Natural killer cell (primary cell): ENCODE data around the gene BCAS1. TPM values are rescaled to one million over a fixed set of nuclear protein-coding genes. Genes with fewer than 3 reads are reported as not detected.

Experiments used
- ATAC-seq, 3 donors: fragments of 150-1000 bp in 2 of 3; fragments of 200-7000 bp in 1 of 3; cut with Tn5 transposase; 1 replicate in 1 of 3; 2 replicates in 2 of 3; pipeline ENCODE4 v1.10.0; 2021; ENCODE audit warnings: mild to moderate bottlenecking in 2 of 3, moderate library complexity in 2 of 3
- DNase-seq, 2 donors: peaks; one replicate each; pipeline versions ENCODE4 v3.0.0 to v3.0.0-alpha.2; 2013 to 2021; ENCODE audit warnings: mixed read lengths in 1 of 2
- H3K27ac ChIP-seq: one replicate; pipeline ENCODE4 v1.5.1; 2013; ENCODE audit warnings: mild to moderate bottlenecking, low read length
- H3K27me3 ChIP-seq: one replicate; pipeline ENCODE4 v1.6.1; 2013; ENCODE audit warnings: low read length; ENCODE audit not compliant: control insufficient read depth, insufficient read depth
- H3K36me3 ChIP-seq: one replicate; pipeline ENCODE4 v1.6.1; 2013; ENCODE audit warnings: low read length; ENCODE audit not compliant: control insufficient read depth, insufficient read depth
- H3K4me1 ChIP-seq: one replicate; pipeline ENCODE4 v1.6.1; 2013; ENCODE audit warnings: low read length; ENCODE audit not compliant: control insufficient read depth, insufficient read depth
- H3K4me3 ChIP-seq: one replicate; pipeline ENCODE4 v1.5.1; 2013; ENCODE audit warnings: low read length
- H3K9me3 ChIP-seq: one replicate; pipeline ENCODE4 v1.6.1; 2013; ENCODE audit warnings: low read length; ENCODE audit not compliant: control insufficient read depth, insufficient read depth
- H3K27ac Mint-ChIP-seq, 2 donors: one replicate each; pipeline ENCODE4 v1.8.0; 2022; ENCODE audit warnings: mild to moderate bottlenecking in 2 of 2, mixed read lengths in 2 of 2, moderate library complexity in 1 of 2
- H3K27me3 Mint-ChIP-seq, 2 donors: one replicate each; pipeline ENCODE4 v1.8.0; 2022; ENCODE audit warnings: low read depth in 2 of 2, mixed read lengths in 2 of 2
- H3K36me3 Mint-ChIP-seq: one replicate; pipeline ENCODE4 v1.8.0; 2022; ENCODE audit warnings: mixed read lengths
- H3K4me1 Mint-ChIP-seq, 2 donors: one replicate each; pipeline ENCODE4 v1.8.0; 2022; ENCODE audit warnings: mixed read lengths in 2 of 2
- H3K4me3 Mint-ChIP-seq: one replicate; pipeline ENCODE4 v1.8.0; 2022; ENCODE audit warnings: mild to moderate bottlenecking, moderate library complexity, mixed read lengths
- H3K9me3 Mint-ChIP-seq, 2 donors: one replicate each; pipeline ENCODE4 v1.8.0; 2022; ENCODE audit warnings: mixed read lengths in 2 of 2
- WGBS: methylation state at CpG from one replicate; pipeline ENCODE4 v1.1.7; 2013; ENCODE audit warnings: missing lambda C conversion rate; ENCODE audit not compliant: insufficient coverage; 5-methylcytosine and 5-hydroxymethylcytosine counted together
- intact Hi-C: fragments of 100-400 bp; cut with micrococcal nuclease; formaldehyde crosslinking; loops from one replicate; pipeline ENCODE4 v1.14.2; 2022
- total RNA-seq, 4 donors: library from RNA; stranded (reverse); fragments of 120-200 nt in 1 of 4; gene quantifications; one replicate each; pipeline versions ENCODE4 v1.2.3 to v1.2.4, GENCODE V29; 2013 to 2022
- TF ChIP-seq, protein P1 (sequence below): fragments of 200-600 bp; IDR thresholded peaks from one replicate; pipeline ENCODE4 v1.8.0; 2022; ENCODE audit warnings: antibody characterized with exemption

The BCAS1 gene
- total RNA-seq, 3 donors from 2014 or later (not counting 1 experiment from before 2014, with no cell fraction given) = 0.31 to 1.2 (median 0.68) TPM

DNA sequence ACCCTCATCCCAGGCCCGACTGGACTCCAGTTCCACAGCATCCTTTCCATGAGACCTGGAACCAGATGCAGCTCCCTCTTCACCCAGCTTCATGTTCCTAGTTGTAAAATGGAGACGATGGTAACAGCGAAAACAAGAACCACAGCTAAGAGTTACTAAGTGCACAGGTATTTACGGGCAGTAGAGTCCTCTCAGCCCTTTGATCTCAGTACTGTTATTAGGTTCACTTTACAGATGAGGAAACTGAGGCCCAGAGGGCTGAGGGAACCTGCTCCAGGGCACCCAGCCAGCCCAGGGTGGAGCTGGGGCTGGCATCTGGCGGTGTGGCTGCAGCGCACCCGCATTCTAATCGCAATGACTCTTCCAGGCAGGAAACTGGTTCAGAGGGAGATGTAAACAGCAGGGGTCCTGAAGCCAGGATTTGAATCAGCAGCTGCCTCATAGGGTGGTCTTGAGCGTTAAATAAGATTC lies 858 bp downstream of the BCAS1 start:
- H3K36me3 Mint-ChIP-seq = no peaks in the 10 kb centered on the region
- no peak overlapping the region for H3K27ac ChIP-seq
- no peaks in the 10 kb centered on the region for H3K27me3 ChIP-seq
- H3K9me3 ChIP-seq = no peaks in the 10 kb centered on the region
- H3K4me1 ChIP-seq = peaks cover 4% of the 10 kb centered on the region
- H3K36me3 ChIP-seq = no peaks in the 10 kb centered on the region
- ATAC-seq (no peak), DNase-seq (no peak)
- H3K4me3 ChIP-seq = no peak overlapping the region
- WGBS = 96% methylated on average over 9 of the region's 9 CpGs
- peaks cover under 1 to 8% of the 10 kb centered on the region in 2 donors for H3K4me1 Mint-ChIP-seq
- H3K27me3 Mint-ChIP-seq = no peaks in the 10 kb centered on the region
- no peak overlapping the region for H3K4me3 Mint-ChIP-seq
- no peak overlapping the region for H3K27ac Mint-ChIP-seq
- H3K9me3 Mint-ChIP-seq = no peaks in the 10 kb centered on the region
- intact Hi-C loops = loop anchor here (10.0 kb wide), 1 partner anchor 495 kb away; no protein-coding TSS in a partner anchor
- TF ChIP-seq, protein P1, sequence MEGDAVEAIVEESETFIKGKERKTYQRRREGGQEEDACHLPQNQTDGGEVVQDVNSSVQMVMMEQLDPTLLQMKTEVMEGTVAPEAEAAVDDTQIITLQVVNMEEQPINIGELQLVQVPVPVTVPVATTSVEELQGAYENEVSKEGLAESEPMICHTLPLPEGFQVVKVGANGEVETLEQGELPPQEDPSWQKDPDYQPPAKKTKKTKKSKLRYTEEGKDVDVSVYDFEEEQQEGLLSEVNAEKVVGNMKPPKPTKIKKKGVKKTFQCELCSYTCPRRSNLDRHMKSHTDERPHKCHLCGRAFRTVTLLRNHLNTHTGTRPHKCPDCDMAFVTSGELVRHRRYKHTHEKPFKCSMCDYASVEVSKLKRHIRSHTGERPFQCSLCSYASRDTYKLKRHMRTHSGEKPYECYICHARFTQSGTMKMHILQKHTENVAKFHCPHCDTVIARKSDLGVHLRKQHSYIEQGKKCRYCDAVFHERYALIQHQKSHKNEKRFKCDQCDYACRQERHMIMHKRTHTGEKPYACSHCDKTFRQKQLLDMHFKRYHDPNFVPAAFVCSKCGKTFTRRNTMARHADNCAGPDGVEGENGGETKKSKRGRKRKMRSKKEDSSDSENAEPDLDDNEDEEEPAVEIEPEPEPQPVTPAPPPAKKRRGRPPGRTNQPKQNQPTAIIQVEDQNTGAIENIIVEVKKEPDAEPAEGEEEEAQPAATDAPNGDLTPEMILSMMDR = no peak

DNA sequence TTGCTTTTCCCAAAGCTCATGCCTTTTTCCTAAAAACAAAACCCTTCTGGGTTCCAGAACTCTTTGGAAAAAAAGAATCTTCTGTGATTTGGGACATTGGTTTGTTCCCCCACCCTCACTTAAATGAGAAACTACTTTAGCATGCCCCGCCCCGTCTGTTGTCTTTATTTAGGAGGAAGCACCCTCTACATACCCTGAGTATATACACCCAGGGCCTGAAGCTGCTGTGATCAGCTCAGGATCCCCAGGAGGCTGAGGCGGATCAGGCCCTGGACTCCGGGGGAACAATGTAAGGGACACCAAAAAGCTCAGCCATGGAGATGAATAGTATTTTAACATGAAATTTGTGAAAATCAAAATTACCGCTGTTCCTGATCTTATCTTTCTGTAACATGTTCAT lies 1.4 kb downstream of the BCAS1 start:
- 97% methylated on average over 3 of the region's 5 CpGs for WGBS
- TF ChIP-seq, protein P1 = no peak
- intact Hi-C loops = loop anchor here (10.0 kb wide), 1 partner anchor 494 kb away; no protein-coding TSS in a partner anchor

DNA sequence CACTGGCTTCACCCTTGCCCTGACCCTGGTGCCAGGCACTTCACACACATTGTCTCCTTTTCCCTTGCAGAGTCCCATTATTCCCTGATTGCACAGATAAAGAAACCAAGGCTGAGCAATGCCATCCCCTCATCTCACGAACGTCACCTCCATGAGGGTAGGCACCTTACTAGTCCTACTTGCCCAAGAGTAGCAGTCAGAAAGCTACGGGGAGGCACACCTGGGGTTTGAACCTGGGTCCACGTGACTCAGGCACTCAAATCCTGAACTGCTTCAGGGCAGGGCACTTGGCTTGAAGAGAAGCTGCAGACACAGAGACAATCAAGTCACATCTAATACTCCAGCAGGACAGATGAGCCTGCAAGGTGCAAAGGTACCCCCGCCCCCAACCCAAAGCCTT lies 1.9 kb downstream of the BCAS1 start:
- intact Hi-C loops = loop anchor here (10.0 kb wide), 1 partner anchor 494 kb away; no protein-coding TSS in a partner anchor
- no peak overlapping the region for H3K4me3 ChIP-seq
- H3K27ac Mint-ChIP-seq = no peak overlapping the region
- no peaks in the 10 kb centered on the region for H3K36me3 ChIP-seq
- no peak for DNase-seq
- no peaks in the 10 kb centered on the region for H3K9me3 ChIP-seq
- ATAC-seq = no peak
- 75% methylated on average over 5 of the region's 5 CpGs for WGBS
- TF ChIP-seq, protein P1 = no peak
- no peaks in the 10 kb centered on the region for H3K27me3 ChIP-seq
- no peaks in the 10 kb centered on the region for H3K36me3 Mint-ChIP-seq
- H3K27me3 Mint-ChIP-seq = no peaks in the 10 kb centered on the region
- H3K4me3 Mint-ChIP-seq = no peak overlapping the region
- H3K4me1 Mint-ChIP-seq = peaks cover 10 to 18% of the 10 kb centered on the region in 2 donors
- peaks cover 12% of the 10 kb centered on the region for H3K4me1 ChIP-seq
- no peaks in the 10 kb centered on the region for H3K9me3 Mint-ChIP-seq
- no peak overlapping the region for H3K27ac ChIP-seq

More for the DNA sequence above, 1.4 kb downstream of the BCAS1 start:
- Mint-ChIP-seq H3K27me3 (no peaks in the 10 kb centered on the region), H3K4me1 (peaks cover 5 to 13% of the 10 kb centered on the region in 2 donors), H3K36me3 (no peaks in the 10 kb centered on the region), H3K9me3 (no peaks in the 10 kb centered on the region), H3K27ac (no peak overlapping the region), H3K4me3 (no peak overlapping the region)
- no peak overlapping the region for H3K4me3 ChIP-seq
- DNase-seq (no peak), ATAC-seq (no peak)
- no peaks in the 10 kb centered on the region for H3K9me3 ChIP-seq
- H3K4me1 ChIP-seq = peaks cover 10% of the 10 kb centered on the region
- H3K27ac ChIP-seq = no peak overlapping the region
- no peaks in the 10 kb centered on the region for H3K36me3 ChIP-seq
- no peaks in the 10 kb centered on the region for H3K27me3 ChIP-seq
